ENCODE measurements around the gene SCAF8. TPM values are rescaled to one million over a fixed set of nuclear protein-coding genes. Genes with fewer than 3 reads are reported as not detected.
"Not testable (repeated sequence)": the region's sequence is repeated elsewhere in the genome, so short reads cannot be mapped to it uniquely, and the experiment has no call there.

Gene SCAF8
- total RNA-seq, 2 experiments from 2014 or later = 27.2 to 28.0 TPM

GRCh38 chr6:154737424-154737823, 4.2 kb downstream of the SCAF8 start:
- intact Hi-C loops (cut with micrococcal nuclease) = no loop called here
- no peak for DNase-seq
- H3K4me3 Mint-ChIP-seq = no peak overlapping the region
- no peaks in the 10 kb centered on the region for H3K27me3 Mint-ChIP-seq (ENCODE audit: low read depth)
- CTCF ChIA-PET = interaction anchor here (0.6 kb wide), 1 partner anchor 8 kb away, joined by 4 read pairs; no protein-coding TSS in a partner anchor
- H3K27ac Mint-ChIP-seq = no peak overlapping the region
- H3K36me3 Mint-ChIP-seq (ENCODE audit: low read depth) = peaks cover 15% of the 10 kb centered on the region
- no peaks in the 10 kb centered on the region for H3K9me3 Mint-ChIP-seq
- H3K4me1 Mint-ChIP-seq (ENCODE audit: low read depth) = peaks cover 67% of the 10 kb centered on the region

DNA sequence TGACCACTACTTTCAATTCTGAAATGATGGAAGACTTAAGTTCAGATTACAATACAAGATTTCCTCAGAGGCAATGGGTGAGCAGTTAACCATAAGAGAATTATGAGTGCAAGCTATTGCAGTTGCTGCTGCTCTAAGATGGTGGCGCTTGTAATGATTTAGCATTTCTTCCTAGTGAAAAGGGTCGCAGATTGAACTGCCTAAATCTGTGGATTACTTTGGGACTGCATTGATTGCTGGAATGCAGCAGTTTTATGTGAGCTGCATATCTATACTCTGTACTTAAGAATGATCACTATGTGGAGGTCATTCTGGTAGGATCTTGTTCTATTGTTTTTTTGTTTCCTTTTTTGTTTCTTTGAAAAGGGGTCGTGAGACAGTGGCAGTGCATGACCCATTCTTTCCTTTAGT, 5.3 kb downstream of the SCAF8 start:
- Mint-ChIP-seq H3K4me1 (ENCODE audit: low read depth) (peaks cover 67% of the 10 kb centered on the region), H3K36me3 (ENCODE audit: low read depth) (peaks cover 15% of the 10 kb centered on the region), H3K4me3 (no peak overlapping the region), H3K9me3 (no peaks in the 10 kb centered on the region), H3K27ac (peak overlapping the region; percentile 4), H3K27me3 (ENCODE audit: low read depth) (no peaks in the 10 kb centered on the region)
- no peak for DNase-seq
- CTCF ChIA-PET = interaction anchor here (1.1 to 1.4 kb wide), 2 partner anchors 55 to 68 kb away, joined by 3 to 5 read pairs; no protein-coding TSS in a partner anchor
- intact Hi-C loops (cut with micrococcal nuclease) = no loop called here

DNA sequence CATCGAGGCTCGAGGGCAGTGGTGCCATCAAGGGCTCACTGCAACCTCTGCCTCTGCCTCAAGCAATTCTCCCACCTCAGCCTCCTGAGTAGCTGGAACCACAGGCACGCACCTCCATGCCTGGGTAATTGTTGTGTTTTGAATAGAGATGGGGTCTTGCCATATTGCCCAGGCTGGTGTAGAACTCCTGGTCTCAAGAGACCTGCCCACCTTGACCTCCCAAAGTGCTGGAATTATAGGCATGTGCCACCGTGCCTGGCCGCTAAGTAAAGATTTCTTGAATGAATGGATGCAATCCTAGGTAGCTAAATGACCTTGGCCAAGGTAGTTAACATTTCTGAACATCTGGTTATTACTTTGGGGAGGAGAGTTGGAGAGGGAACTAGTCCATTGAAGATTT, 7.4 kb downstream of the SCAF8 start:
- DNase-seq = no peak
- no peak overlapping the region for H3K4me3 Mint-ChIP-seq
- no peak overlapping the region for H3K27ac Mint-ChIP-seq
- H3K27me3 Mint-ChIP-seq (ENCODE audit: low read depth) = no peaks in the 10 kb centered on the region
- no peaks in the 10 kb centered on the region for H3K9me3 Mint-ChIP-seq
- CTCF ChIA-PET = interaction anchor here (0.6 kb wide), 1 partner anchor 39 kb away, joined by 3 read pairs; no protein-coding TSS in a partner anchor
- intact Hi-C loops (cut with micrococcal nuclease) = no loop called here
- H3K36me3 Mint-ChIP-seq (ENCODE audit: low read depth) = peaks cover 18% of the 10 kb centered on the region
- H3K4me1 Mint-ChIP-seq (ENCODE audit: low read depth) = peaks cover 71% of the 10 kb centered on the region

DNA sequence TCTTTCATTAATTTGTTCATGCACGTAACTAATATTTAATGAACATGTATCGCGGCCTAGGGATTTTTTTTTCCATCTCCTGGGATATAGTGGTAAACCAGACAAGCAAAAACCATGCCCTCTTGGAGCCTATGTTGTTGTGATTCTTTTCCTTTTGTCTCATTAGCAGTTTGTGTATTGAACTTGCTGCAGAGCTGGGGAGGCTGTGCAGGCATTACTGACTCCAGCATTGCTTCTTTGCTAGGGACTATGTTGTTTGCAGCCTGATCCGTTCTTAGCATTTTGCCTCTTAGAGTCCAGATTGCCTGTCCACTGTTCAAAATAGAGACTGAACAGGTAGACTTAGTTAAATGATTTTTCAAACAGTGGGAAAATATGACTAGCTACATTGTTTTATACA, 9.7 kb downstream of the SCAF8 start:
- no peak for DNase-seq
- Mint-ChIP-seq H3K9me3 (no peaks in the 10 kb centered on the region), H3K4me3 (no peak overlapping the region), H3K27me3 (ENCODE audit: low read depth) (no peaks in the 10 kb centered on the region), H3K36me3 (ENCODE audit: low read depth) (peaks cover 15% of the 10 kb centered on the region), H3K27ac (no peak overlapping the region), H3K4me1 (ENCODE audit: low read depth) (peaks cover 66% of the 10 kb centered on the region)
- CTCF ChIA-PET = interaction anchor here (0.6 to 1.5 kb wide), 4 partner anchors 9 to 174 kb away, joined by 3 read pairs; no protein-coding TSS in a partner anchor
- intact Hi-C loops (cut with micrococcal nuclease) = no loop called here

DNA sequence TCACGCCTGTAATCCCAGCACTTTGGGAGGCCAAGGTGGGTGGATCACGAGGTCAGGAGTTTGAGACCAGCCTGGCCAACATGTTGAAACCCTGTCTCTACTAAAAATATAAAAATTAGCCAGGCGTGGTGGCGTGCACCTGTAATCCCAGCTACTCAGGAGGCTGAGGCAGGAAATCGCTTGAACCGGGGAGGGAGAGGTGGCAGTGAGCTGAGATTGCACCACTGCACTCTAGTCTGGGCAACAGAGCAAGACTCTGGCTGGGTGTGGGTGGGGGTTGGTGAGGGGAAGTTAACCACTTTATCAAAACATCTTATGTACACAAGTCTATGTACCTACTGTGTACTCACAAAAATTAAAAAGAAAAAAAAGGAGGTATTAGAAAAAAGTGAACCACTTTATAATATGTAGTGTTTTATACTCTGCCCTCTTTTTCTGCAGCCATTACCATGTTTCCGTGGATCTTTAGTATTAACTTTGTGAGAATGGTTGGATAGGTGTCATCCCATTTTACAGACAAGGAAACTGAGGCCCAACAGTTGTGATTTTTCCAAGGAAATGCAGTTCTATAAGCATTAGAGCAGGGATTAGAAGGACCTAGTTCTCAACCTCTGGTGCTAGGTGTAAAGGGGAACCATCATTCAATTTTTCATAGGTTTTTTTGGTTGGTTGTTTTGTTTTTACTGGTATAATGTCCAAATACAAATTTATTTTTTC, 11.0 kb downstream of the SCAF8 start:
- Mint-ChIP-seq H3K4me1 (ENCODE audit: low read depth) (peaks cover 61% of the 10 kb centered on the region), H3K36me3 (ENCODE audit: low read depth) (peaks cover 15% of the 10 kb centered on the region)
- H3K27ac Mint-ChIP-seq; DNase-seq; intact Hi-C loops (cut with micrococcal nuclease); H3K27me3 Mint-ChIP-seq (ENCODE audit: low read depth); H3K4me3 Mint-ChIP-seq; H3K9me3 Mint-ChIP-seq: not testable (repeated sequence)
- CTCF ChIA-PET = interaction anchor here (1.2 to 1.5 kb wide), 2 partner anchors 10 to 69 kb away, joined by 3 read pairs; no protein-coding TSS in a partner anchor

GRCh38 chr6:154745243-154745642, 12.0 kb downstream of the SCAF8 start:
- Mint-ChIP-seq H3K27me3 (ENCODE audit: low read depth) (no peaks in the 10 kb centered on the region), H3K36me3 (ENCODE audit: low read depth) (peaks cover 15% of the 10 kb centered on the region), H3K4me1 (ENCODE audit: low read depth) (peaks cover 65% of the 10 kb centered on the region), H3K9me3 (no peaks in the 10 kb centered on the region), H3K27ac (no peak overlapping the region), H3K4me3 (no peak overlapping the region)
- CTCF ChIA-PET = no interaction called here
- DNase-seq = no peak
- intact Hi-C loops (cut with micrococcal nuclease) = no loop called here

- Mint-ChIP-seq H3K4me3 (no peak overlapping the region), H3K27me3 (ENCODE audit: low read depth) (no peaks in the 10 kb centered on the region), H3K27ac (no peak overlapping the region), H3K4me1 (ENCODE audit: low read depth) (peaks cover 66% of the 10 kb centered on the region), H3K9me3 (no peaks in the 10 kb centered on the region), H3K36me3 (ENCODE audit: low read depth) (peaks cover 11% of the 10 kb centered on the region)
- intact Hi-C loops (cut with micrococcal nuclease) = loop anchor here (2.0 kb wide), 1 partner anchor 13 kb away; no protein-coding TSS in a partner anchor
- DNase-seq = no peak
- CTCF ChIA-PET = interaction anchor here (0.6 to 1.2 kb wide), 3 partner anchors 15 to 952 kb away, joined by 3 to 4 read pairs (median 3); no protein-coding TSS in a partner anchor
Observed at GRCh38 chr6:154749341-154749740, 16.1 kb downstream of the SCAF8 start.

DNA sequence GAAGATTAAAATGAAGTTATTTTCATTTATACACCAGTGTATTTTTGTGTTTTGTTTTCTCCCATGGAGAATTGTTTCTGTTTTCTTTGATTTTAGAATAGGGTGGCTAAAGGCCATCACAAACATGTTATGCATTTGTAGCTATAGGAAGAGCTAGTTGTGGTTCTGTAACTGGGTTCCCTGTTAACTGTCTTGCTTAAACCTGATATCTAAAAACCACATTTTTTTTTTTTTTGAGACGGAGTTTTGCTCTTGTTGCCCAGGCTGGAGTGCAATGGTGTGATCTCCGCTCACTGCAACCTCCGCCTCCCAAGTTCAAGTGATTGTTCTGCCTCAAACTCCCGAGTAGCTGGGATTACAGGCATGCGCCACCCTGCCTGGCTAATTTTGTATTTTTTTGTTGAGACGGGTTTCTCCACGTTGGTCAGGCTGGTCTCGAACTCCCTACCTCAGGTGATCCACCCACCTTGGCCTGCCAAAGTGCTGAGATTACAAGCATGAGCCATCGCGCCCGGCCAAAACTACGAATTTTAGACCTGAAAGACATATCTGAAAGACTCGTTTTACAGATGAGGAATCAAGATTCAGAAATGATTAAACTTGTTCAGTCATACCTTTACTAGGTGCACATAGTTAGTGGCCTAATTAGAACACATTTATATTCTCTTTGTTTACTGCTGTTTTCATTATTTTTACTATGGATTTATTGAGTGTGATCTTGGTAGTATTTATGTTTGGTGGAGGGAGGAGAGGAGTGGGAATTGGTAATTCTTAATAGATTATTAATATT, 18.0 kb downstream of the SCAF8 start:
- H3K27ac Mint-ChIP-seq = no peak overlapping the region
- peak; percentile 14 for DNase-seq
- intact Hi-C loops (cut with micrococcal nuclease) = no loop called here
- no peak overlapping the region for H3K4me3 Mint-ChIP-seq
- CTCF ChIA-PET = interaction anchor here (1.1 kb wide), 1 partner anchor 16 kb away, joined by 5 read pairs; no protein-coding TSS in a partner anchor
- H3K9me3 Mint-ChIP-seq = no peaks in the 10 kb centered on the region
- peaks cover 7% of the 10 kb centered on the region for H3K36me3 Mint-ChIP-seq (ENCODE audit: low read depth)
- H3K27me3 Mint-ChIP-seq (ENCODE audit: low read depth) = no peaks in the 10 kb centered on the region
- H3K4me1 Mint-ChIP-seq (ENCODE audit: low read depth) = peaks cover 63% of the 10 kb centered on the region

- CTCF ChIA-PET = no interaction called here
- Mint-ChIP-seq H3K4me1 (ENCODE audit: low read depth) (peaks cover 63% of the 10 kb centered on the region), H3K9me3 (no peaks in the 10 kb centered on the region), H3K27me3 (ENCODE audit: low read depth) (no peaks in the 10 kb centered on the region), H3K27ac (no peak overlapping the region), H3K4me3 (no peak overlapping the region), H3K36me3 (ENCODE audit: low read depth) (peaks cover 7% of the 10 kb centered on the region)
- no peak for DNase-seq
- intact Hi-C loops (cut with micrococcal nuclease) = no loop called here
Observed at GRCh38 chr6:154752022-154752421, 18.8 kb downstream of the SCAF8 start.

DNA sequence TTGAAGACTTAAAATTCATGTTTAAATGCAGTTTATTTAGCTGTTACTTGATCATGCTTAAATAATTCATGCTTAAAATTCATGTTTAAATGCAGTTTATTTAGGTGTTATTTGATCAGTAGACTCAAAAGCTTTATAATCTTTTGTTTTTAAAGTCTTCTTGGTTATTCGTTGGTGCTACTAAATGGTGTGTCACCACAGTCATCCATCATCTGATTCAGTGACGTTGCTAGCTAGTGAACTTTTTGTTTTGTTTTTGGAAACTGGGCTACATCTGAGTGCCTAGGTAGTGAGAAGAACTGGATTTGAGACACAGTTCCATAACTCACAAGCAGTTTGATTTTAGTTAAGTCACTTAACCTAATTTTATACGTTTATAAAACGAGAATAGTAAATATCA, 20.9 kb downstream of the SCAF8 start:
- CTCF ChIA-PET = interaction anchor here (0.7 to 1.2 kb wide), 2 partner anchors 20 to 73 kb away, joined by 3 read pairs; no protein-coding TSS in a partner anchor
- peak overlapping the region; percentile 8 for H3K27ac Mint-ChIP-seq
- DNase-seq = no peak
- intact Hi-C loops (cut with micrococcal nuclease) = no loop called here
- no peak overlapping the region for H3K4me3 Mint-ChIP-seq
- peaks cover 69% of the 10 kb centered on the region for H3K4me1 Mint-ChIP-seq (ENCODE audit: low read depth)
- H3K27me3 Mint-ChIP-seq (ENCODE audit: low read depth) = no peaks in the 10 kb centered on the region
- peaks cover 13% of the 10 kb centered on the region for H3K36me3 Mint-ChIP-seq (ENCODE audit: low read depth)
- H3K9me3 Mint-ChIP-seq = peaks cover 1% of the 10 kb centered on the region

DNA sequence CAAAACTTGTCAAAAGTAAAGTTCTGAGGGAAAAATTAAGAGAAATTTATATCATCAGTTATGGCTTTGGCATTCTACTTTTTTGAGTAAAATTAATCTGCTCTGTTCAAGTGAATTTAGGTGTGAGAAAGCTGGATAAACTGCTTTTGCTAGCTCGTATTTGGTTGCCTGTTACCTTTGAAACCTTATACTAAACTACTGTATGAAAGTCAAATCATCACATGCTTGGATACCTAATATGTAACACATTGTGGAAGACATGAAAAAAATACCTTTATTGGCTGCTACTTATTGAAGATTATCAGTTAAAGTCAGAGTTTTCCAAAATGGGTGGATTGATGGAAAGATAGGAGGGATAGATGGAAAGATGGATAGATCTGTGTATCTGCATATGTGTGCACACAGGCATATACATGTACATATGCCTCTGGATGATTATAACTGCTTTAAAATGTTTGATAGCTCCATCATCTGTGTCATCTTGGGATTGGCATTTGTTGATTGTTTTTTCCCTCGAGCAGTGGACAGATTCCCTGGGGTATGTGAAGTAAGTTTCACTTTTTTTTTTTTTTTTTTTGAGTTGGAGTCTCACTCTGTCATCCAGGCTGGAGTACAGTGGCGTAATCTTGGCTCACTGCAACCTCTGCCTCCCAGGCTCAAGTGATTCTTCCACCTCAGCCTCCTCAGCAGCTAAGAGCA, 24.3 kb downstream of the SCAF8 start:
- Mint-ChIP-seq H3K27ac (peak overlapping the region; percentile 10), H3K27me3 (ENCODE audit: low read depth) (no peaks in the 10 kb centered on the region), H3K4me3 (no peak overlapping the region), H3K4me1 (ENCODE audit: low read depth) (peaks cover 58% of the 10 kb centered on the region), H3K9me3 (peaks cover 2% of the 10 kb centered on the region), H3K36me3 (ENCODE audit: low read depth) (peaks cover 14% of the 10 kb centered on the region)
- CTCF ChIA-PET = interaction anchor here (1.1 kb wide), 1 partner anchor 16 kb away, joined by 3 read pairs; no protein-coding TSS in a partner anchor
- intact Hi-C loops (cut with micrococcal nuclease) = no loop called here
- no peak for DNase-seq

DNA sequence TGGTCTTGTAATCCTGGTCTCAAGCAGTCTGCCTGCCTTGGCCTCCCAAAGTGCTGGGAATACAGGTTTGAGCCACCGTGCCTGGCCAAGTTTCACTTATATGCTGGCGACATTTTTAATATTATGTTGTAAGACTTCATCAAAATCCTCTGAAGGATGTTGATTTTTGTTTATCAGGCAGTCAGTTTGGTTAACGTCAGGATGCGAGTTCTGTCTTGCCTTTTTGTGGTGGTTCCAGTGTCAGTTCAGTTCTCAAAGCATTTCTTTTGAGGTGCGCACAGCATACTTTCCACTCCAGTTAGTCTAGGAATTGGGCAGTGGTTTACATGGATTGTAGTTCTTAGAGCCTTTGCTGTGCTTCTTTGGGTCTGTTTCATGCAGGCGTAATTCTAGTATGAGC, 24.9 kb downstream of the SCAF8 start:
- Mint-ChIP-seq H3K27me3 (ENCODE audit: low read depth) (no peaks in the 10 kb centered on the region), H3K27ac (no peak overlapping the region), H3K9me3 (peaks cover 2% of the 10 kb centered on the region), H3K36me3 (ENCODE audit: low read depth) (peaks cover 12% of the 10 kb centered on the region), H3K4me3 (no peak overlapping the region), H3K4me1 (ENCODE audit: low read depth) (peaks cover 61% of the 10 kb centered on the region)
- intact Hi-C loops (cut with micrococcal nuclease) = no loop called here
- CTCF ChIA-PET = no interaction called here
- DNase-seq = no peak

Measured in activated naive CD4-positive, alpha-beta T cell treated with anti-CD3 and anti-CD28 coated beads for 36 hours (primary cell).